Natural killer cell (primary cell): Measurements from ENCODE around the gene ETV3. TPM values are rescaled to one million over a fixed set of nuclear protein-coding genes. Genes with fewer than 3 reads are reported as not detected.

Experiments
- ATAC-seq, 3 donors: fragments of 150-1000 bp in 2 of 3; fragments of 200-7000 bp in 1 of 3; cut with Tn5 transposase; 1 replicate in 1 of 3; 2 replicates in 2 of 3; pipeline ENCODE4 v1.10.0; 2021; ENCODE audit warnings: mild to moderate bottlenecking in 2 of 3, moderate library complexity in 2 of 3
- DNase-seq, 2 donors: peaks; one replicate each; pipeline versions ENCODE4 v3.0.0 to v3.0.0-alpha.2; 2013 to 2021; ENCODE audit warnings: mixed read lengths in 1 of 2
- H3K27ac ChIP-seq: one replicate; pipeline ENCODE4 v1.5.1; 2013; ENCODE audit warnings: mild to moderate bottlenecking, low read length
- H3K27me3 ChIP-seq: one replicate; pipeline ENCODE4 v1.6.1; 2013; ENCODE audit warnings: low read length; ENCODE audit not compliant: control insufficient read depth, insufficient read depth
- H3K36me3 ChIP-seq: one replicate; pipeline ENCODE4 v1.6.1; 2013; ENCODE audit warnings: low read length; ENCODE audit not compliant: control insufficient read depth, insufficient read depth
- H3K4me1 ChIP-seq: one replicate; pipeline ENCODE4 v1.6.1; 2013; ENCODE audit warnings: low read length; ENCODE audit not compliant: control insufficient read depth, insufficient read depth
- H3K4me3 ChIP-seq: one replicate; pipeline ENCODE4 v1.5.1; 2013; ENCODE audit warnings: low read length
- H3K9me3 ChIP-seq: one replicate; pipeline ENCODE4 v1.6.1; 2013; ENCODE audit warnings: low read length; ENCODE audit not compliant: control insufficient read depth, insufficient read depth
- H3K27ac Mint-ChIP-seq, 2 donors: one replicate each; pipeline ENCODE4 v1.8.0; 2022; ENCODE audit warnings: mild to moderate bottlenecking in 2 of 2, mixed read lengths in 2 of 2, moderate library complexity in 1 of 2
- H3K27me3 Mint-ChIP-seq, 2 donors: one replicate each; pipeline ENCODE4 v1.8.0; 2022; ENCODE audit warnings: low read depth in 2 of 2, mixed read lengths in 2 of 2
- H3K36me3 Mint-ChIP-seq: one replicate; pipeline ENCODE4 v1.8.0; 2022; ENCODE audit warnings: mixed read lengths
- H3K4me1 Mint-ChIP-seq, 2 donors: one replicate each; pipeline ENCODE4 v1.8.0; 2022; ENCODE audit warnings: mixed read lengths in 2 of 2
- H3K4me3 Mint-ChIP-seq: one replicate; pipeline ENCODE4 v1.8.0; 2022; ENCODE audit warnings: mild to moderate bottlenecking, moderate library complexity, mixed read lengths
- H3K9me3 Mint-ChIP-seq, 2 donors: one replicate each; pipeline ENCODE4 v1.8.0; 2022; ENCODE audit warnings: mixed read lengths in 2 of 2
- WGBS: methylation state at CpG from one replicate; pipeline ENCODE4 v1.1.7; 2013; ENCODE audit warnings: missing lambda C conversion rate; ENCODE audit not compliant: insufficient coverage; 5-methylcytosine and 5-hydroxymethylcytosine counted together
- intact Hi-C: fragments of 100-400 bp; cut with micrococcal nuclease; formaldehyde crosslinking; loops from one replicate; pipeline ENCODE4 v1.14.2; 2022
- total RNA-seq, 4 donors: library from RNA; stranded (reverse); fragments of 120-200 nt in 1 of 4; gene quantifications; one replicate each; pipeline versions ENCODE4 v1.2.3 to v1.2.4, GENCODE V29; 2013 to 2022
- TF ChIP-seq, protein P1 (sequence below): fragments of 200-600 bp; IDR thresholded peaks from one replicate; pipeline ENCODE4 v1.8.0; 2022; ENCODE audit warnings: antibody characterized with exemption

Gene ETV3
- total RNA-seq, 3 donors from 2014 or later (not counting 1 experiment from before 2014, with no cell fraction given), result 58.3 to 101 (median 76.6) TPM

DNA sequence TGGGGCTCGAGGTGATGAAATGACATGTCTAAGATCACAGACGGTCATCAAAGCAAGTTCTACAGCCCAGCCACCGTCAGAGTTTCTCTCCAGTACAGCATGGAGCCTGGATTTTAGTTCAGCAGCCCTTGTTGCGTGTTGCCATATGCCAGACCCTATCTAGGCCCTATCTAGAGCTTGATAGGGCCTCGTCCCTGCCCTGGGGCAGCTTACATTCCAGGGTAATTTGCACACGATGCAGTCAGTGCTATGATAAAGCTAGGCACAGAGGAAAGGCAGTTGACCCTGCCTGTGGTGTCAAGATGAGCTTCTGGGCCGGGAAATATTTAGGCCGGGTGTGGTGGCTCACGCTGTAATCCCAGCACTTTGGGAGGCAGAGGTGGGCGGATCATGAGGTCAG, 57.5 kb downstream of the ETV3 start:
- Histone ChIP-seq H3K27ac (no peak overlapping the region), H3K36me3 (no peaks in the 10 kb centered on the region), H3K9me3 (no peaks in the 10 kb centered on the region), H3K4me3 (no peak overlapping the region), H3K4me1 (no peaks in the 10 kb centered on the region), H3K27me3 (no peaks in the 10 kb centered on the region)
- ATAC-seq (no peak), DNase-seq (no peak)
- no peak overlapping the region for H3K4me3 Mint-ChIP-seq
- WGBS, result 85% methylated on average over 10 of the region's 10 CpGs
- no peak overlapping the region for H3K27ac Mint-ChIP-seq
- no peaks in the 10 kb centered on the region for H3K36me3 Mint-ChIP-seq
- no peaks in the 10 kb centered on the region for H3K9me3 Mint-ChIP-seq
- intact Hi-C loops, result no loop called here
- no peaks in the 10 kb centered on the region for H3K4me1 Mint-ChIP-seq
- TF ChIP-seq, protein P1, sequence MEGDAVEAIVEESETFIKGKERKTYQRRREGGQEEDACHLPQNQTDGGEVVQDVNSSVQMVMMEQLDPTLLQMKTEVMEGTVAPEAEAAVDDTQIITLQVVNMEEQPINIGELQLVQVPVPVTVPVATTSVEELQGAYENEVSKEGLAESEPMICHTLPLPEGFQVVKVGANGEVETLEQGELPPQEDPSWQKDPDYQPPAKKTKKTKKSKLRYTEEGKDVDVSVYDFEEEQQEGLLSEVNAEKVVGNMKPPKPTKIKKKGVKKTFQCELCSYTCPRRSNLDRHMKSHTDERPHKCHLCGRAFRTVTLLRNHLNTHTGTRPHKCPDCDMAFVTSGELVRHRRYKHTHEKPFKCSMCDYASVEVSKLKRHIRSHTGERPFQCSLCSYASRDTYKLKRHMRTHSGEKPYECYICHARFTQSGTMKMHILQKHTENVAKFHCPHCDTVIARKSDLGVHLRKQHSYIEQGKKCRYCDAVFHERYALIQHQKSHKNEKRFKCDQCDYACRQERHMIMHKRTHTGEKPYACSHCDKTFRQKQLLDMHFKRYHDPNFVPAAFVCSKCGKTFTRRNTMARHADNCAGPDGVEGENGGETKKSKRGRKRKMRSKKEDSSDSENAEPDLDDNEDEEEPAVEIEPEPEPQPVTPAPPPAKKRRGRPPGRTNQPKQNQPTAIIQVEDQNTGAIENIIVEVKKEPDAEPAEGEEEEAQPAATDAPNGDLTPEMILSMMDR, result no peak
- peaks cover 13 to 24% of the 10 kb centered on the region in 2 donors for H3K27me3 Mint-ChIP-seq

DNA sequence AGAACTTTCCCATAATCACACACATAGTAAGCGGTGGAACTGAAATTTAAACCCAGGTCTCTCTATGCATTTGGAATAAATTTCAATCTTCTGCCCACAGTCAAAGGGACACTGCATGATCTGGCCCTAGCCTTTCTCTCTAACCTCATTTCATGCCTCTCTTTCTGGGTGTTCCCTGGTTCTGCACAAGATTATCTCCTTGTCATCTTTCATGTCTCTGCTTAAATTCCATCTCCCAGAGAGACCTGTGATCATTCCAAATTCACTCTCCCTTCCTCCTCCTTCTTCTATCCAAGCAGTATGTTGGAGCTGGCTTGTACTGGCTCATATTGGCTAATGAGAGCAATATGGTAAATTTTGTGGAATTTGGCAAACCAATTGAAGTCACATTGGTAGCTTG, 60.8 kb downstream of the ETV3 start:
- H3K27me3 Mint-ChIP-seq, result peaks cover 24 to 28% of the 10 kb centered on the region in 2 donors
- ATAC-seq (no peak), DNase-seq (no peak)
- TF ChIP-seq, protein P1, result no peak
- no peaks in the 10 kb centered on the region for H3K9me3 Mint-ChIP-seq
- H3K27ac ChIP-seq, result no peak overlapping the region
- no peak overlapping the region for H3K27ac Mint-ChIP-seq
- intact Hi-C loops, result no loop called here
- no peaks in the 10 kb centered on the region for H3K27me3 ChIP-seq
- peaks cover 4 to 6% of the 10 kb centered on the region in 2 donors for H3K4me1 Mint-ChIP-seq
- no peaks in the 10 kb centered on the region for H3K36me3 Mint-ChIP-seq
- H3K4me3 ChIP-seq, result no peak overlapping the region
- WGBS, result 95% methylated on average over 1 of the region's 1 CpG
- no peaks in the 10 kb centered on the region for H3K9me3 ChIP-seq
- H3K4me1 ChIP-seq, result peaks cover 5% of the 10 kb centered on the region
- no peaks in the 10 kb centered on the region for H3K36me3 ChIP-seq
- H3K4me3 Mint-ChIP-seq, result no peak overlapping the region

DNA sequence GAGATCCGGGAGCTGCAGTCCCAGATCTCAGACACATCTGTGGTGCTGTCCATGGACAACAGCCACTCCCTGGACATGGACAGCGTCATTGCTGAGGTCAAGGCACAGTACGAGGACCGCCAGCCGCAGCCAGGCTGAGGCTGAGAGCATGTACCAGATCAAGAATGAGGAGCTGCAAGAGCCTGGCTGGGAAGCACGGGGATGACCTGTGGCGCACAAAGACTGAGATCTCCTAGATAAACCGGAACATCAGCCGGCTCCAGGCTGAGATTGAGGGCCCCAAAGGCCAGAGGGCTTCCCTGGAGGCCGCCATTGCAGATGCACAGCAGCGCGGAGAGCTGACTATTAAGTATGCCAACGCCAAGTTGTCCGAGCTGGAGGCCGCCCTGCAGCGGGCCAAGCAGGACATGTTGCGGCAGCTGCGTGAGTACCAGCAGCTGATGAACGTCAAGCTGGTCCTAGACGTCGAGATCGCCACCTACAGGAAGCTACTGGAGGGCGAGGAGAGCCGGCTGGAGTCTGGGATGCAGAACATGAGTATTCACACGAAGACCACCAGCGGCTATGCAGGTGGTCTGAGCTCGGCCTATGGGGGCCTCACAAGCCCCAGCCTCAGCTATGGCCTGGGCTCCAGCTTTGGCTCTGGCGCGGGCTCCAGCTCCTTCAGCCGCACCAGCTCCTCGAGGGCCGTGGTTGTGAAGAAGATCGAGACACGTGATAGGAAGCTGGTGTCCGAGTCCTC, 64.1 kb downstream of the ETV3 start:
- DNase-seq, result peak in 1 of 2 donors; percentile 51
- Mint-ChIP-seq H3K36me3 (no peaks in the 10 kb centered on the region), H3K4me3 (no peak overlapping the region), H3K4me1 (peaks cover 4 to 6% of the 10 kb centered on the region in 2 donors), H3K9me3 (no peaks in the 10 kb centered on the region), H3K27ac (no peak overlapping the region), H3K27me3 (peaks cover 22 to 24% of the 10 kb centered on the region in 2 donors)
- ATAC-seq, result no peak
- Histone ChIP-seq H3K4me3 (no peak overlapping the region), H3K9me3 (no peaks in the 10 kb centered on the region), H3K27ac (no peak overlapping the region), H3K27me3 (no peaks in the 10 kb centered on the region), H3K36me3 (no peaks in the 10 kb centered on the region), H3K4me1 (peaks cover 5% of the 10 kb centered on the region)
- intact Hi-C loops, result no loop called here
- 33% methylated on average over 35 of the region's 35 CpGs for WGBS
- TF ChIP-seq, protein P1, result peak; percentile 21

Other genes starting within 250 kb of the ETV3 start
- gene PEAR1, start 244.7 kb downstream of the ETV3 start, total RNA-seq, result 1 to 10 TPM in 1 of 3 donors, under 1 TPM in 2; 0.52 to 1.4 (median 0.80) TPM
- not detected for gene LRRC71, start 217.8 kb downstream of the ETV3 start, total RNA-seq
- gene ARHGEF11, start 92.7 kb downstream of the ETV3 start, total RNA-seq, result 1 to 10 TPM; 1.7 to 2.8 (median 2.4) TPM
- gene ETV3L, start 38.6 kb downstream of the ETV3 start, total RNA-seq, result not detected